Fibroblast of the aortic adventitia (primary cell): Measurements from ENCODE around the gene C3orf49. TPM values are rescaled to one million over a fixed set of nuclear protein-coding genes. Genes with fewer than 3 reads are reported as not detected.

Experiments
- DNase-seq: peaks from one replicate; pipeline ENCODE4 v3.0.0-alpha.2; 2010; ENCODE audit warnings: low read depth
- H3K4me3 ChIP-seq: 2 replicates; pipeline ENCODE4 v1.5.1; 2011; ENCODE audit warnings: low read depth, mild to moderate bottlenecking, control low read depth, low read length, moderate library complexity
- total RNA-seq: library from RNA; depleted of rRNA; stranded (reverse); fragments of >200 nt; gene quantifications from 2 replicates; pipeline ENCODE4 v1.2.3, GENCODE V29; 2012; ENCODE audit warnings: low replicate concordance
- TF ChIP-seq, protein P1 (sequence below): IDR thresholded peaks from 2 replicates; pipeline ENCODE4 v1.5.1; 2011; ENCODE audit warnings: mild to moderate bottlenecking, low read length, control low read depth, inconsistent platforms; ENCODE audit not compliant: insufficient read depth

Gene C3orf49
- total RNA-seq, 1 donor: not detected

DNA sequence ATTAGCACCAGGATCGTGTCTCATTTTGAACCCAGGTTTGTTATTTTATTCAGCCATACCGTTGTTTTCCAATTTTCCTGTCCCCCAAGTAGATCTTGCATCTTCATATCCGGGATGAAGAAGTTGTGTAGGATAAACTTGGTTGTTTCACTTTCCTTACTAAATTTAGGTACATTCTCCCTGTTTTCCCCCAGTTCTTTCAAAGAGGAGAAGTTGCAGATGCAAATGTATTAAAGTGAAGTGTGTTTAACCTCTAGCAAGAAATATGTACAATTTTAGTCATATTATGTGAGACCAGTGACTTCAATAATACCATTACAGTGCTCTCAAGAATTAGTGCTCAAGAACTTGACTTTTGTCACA lies 45.8 kb downstream of the C3orf49 start:
- DNase-seq: peak; percentile 19
- TF ChIP-seq, protein P1, sequence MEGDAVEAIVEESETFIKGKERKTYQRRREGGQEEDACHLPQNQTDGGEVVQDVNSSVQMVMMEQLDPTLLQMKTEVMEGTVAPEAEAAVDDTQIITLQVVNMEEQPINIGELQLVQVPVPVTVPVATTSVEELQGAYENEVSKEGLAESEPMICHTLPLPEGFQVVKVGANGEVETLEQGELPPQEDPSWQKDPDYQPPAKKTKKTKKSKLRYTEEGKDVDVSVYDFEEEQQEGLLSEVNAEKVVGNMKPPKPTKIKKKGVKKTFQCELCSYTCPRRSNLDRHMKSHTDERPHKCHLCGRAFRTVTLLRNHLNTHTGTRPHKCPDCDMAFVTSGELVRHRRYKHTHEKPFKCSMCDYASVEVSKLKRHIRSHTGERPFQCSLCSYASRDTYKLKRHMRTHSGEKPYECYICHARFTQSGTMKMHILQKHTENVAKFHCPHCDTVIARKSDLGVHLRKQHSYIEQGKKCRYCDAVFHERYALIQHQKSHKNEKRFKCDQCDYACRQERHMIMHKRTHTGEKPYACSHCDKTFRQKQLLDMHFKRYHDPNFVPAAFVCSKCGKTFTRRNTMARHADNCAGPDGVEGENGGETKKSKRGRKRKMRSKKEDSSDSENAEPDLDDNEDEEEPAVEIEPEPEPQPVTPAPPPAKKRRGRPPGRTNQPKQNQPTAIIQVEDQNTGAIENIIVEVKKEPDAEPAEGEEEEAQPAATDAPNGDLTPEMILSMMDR: no peak
- peak overlapping the region; percentile 83 for H3K4me3 ChIP-seq

DNA sequence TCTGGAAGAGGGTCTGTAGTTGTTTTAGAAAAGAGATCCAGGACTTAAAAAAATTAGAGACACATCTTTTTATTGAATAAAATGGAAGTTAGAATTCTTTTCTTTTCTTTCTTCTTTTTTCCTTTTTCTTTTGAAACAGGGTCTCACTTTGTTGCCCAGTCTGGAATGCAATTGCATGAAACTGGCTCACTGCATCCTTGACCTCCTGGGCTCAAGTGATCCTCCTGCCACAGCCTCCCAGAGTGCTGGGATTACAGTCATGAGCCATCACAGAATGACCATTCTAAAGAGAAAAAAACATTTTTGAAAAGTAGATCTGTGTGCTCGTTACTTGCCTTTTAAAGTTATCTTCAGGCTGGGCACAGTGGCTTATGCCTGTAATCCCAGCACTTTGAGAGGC lies 48.1 kb downstream of the C3orf49 start:
- TF ChIP-seq, protein P1: no peak
- no peak for DNase-seq
- H3K4me3 ChIP-seq: no peak overlapping the region

DNA sequence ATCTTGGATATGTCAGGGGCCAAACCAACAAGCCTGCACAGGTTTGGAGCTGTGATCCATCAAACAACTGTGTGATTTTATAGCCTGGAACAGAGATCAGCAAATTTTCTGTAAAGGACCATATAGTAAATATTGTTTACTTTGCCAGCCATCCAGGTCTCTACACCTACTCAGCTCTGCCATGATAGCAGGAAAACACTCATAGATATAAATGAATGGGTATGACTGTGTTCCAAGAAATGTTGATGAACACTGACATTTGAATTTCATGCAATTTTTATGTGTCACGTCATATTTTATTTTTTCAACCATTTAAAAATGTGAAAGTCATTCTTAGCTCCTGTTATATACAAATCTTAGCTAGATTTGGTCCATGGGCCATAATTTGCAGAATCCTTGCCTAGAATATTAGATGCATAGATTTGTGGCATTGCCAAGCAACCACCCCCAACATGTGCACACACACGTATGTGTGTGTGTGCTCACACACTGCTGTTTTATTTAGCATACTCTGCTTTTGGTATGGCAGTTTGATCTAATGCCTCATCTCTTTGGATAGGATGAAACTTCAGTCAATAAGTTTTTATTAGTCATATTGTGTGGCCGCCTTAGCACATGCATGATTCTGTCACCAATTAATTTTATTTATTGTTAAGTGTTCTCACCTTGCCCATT lies 51.0 kb downstream of the C3orf49 start:
- no peak overlapping the region for H3K4me3 ChIP-seq
- TF ChIP-seq, protein P1: no peak
- no peak for DNase-seq

DNA sequence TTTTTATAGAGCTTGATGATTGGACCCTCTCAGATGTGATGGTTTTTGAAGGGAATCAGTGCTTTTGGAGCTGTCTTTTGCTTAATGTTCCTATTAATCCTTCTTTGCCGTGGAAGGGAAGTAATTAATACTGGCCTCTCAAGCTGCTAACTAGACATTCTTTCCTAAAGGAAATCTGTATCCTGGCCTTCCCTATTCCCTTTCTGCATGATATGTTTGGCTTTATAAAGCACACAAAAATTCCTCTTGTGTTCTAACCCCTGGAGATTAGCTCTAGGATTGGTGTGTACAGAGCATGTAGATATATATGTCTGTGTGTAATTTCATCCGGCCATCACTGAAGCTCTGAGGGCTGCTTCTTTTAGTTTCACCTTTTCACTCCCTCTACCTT lies 51.5 kb downstream of the C3orf49 start:
- TF ChIP-seq, protein P1: no peak
- H3K4me3 ChIP-seq: no peak overlapping the region
- no peak for DNase-seq

DNA sequence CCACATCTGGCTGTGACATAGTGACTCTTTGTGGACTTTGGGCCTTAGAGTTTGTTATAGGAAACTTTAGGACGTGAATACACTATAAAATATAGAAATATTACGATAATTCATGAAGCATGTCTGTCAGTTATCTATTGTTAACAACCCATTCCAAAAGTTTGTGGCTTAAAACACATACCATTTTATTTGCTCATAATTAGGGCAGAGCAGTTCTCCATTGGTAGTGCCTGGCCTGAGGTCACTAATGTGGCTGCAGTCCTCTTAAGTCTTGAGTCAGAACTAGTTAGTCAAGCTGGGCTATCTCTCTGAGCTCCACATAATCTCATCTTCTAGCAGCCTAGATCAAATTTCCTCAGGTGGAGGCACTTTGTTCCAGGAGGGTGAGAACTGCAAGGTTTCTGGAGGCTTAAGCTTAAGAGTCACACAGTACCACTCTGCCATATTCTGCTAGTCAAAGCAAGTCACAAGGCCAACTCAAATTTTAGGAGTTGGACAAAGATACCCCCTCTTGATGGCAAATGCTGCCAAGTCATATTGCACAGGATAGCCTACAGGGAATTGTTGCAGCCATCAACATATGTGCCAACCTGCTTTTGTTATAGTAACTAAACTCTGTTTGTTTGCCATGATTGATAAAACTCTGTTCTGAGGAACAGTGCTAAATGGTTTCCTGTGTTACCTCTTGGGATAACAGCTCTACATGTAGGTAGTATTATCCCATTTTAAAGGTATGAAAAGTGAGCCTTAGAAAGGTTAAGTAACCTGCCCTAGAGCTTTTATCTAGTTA lies 53.2 kb downstream of the C3orf49 start:
- no peak overlapping the region for H3K4me3 ChIP-seq
- peak; percentile 81 for DNase-seq
- TF ChIP-seq, protein P1: no peak

DNA sequence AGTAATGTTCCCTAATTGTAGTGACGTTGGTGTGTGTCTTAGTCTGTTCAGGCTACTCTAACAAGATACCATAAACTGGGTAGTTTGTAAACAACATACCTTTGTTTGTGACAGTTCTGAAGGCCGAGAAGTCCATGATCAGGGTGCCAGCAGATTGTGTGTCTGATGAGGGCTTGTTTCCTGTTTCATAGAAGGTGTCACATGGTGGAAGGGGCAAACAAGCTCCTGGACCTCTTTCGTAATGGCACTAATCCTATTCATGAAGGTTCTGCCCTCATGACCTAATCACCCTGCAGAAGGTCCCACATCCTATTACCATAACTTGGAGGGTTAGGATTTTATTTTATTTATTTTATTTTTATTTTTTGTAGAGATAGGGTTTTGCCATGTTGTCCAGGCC lies 55.7 kb downstream of the C3orf49 start:
- no peak for DNase-seq
- no peak overlapping the region for H3K4me3 ChIP-seq
- TF ChIP-seq, protein P1: no peak

DNA sequence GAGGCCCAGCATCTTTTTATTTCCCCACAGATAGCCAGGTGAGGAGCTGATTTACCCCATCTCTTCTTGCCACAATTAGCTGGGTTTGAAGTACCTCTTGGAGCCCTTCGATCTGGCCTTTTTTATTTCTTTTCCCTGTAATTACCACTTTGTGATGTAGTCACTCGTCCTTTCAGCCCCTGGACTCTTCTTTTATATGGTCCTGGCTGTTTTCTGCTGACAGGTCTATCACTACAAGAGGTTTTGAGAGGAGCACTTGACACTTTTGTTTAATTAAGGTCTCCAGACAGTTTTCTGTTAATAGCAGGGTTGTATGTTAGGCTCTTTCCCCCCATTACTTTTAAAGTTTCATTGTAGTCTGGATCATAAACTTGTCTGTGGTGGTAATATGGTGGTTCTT lies 56.4 kb downstream of the C3orf49 start:
- no peak overlapping the region for H3K4me3 ChIP-seq

More for the DNA sequence above, 56.4 kb downstream of the C3orf49 start:
- TF ChIP-seq, protein P1: no peak
- DNase-seq: no peak
